ENCODE measurements around the gene CPEB4. TPM values are rescaled to one million over a fixed set of nuclear protein-coding genes. Genes with fewer than 3 reads are reported as not detected.

Gene CPEB4
- total and polyA plus RNA-seq, 2 of the 8 experiments (the other 6 are each of a cell fraction or from before 2014, with no cell fraction given) = 8.4 to 13.4 TPM

DNA sequence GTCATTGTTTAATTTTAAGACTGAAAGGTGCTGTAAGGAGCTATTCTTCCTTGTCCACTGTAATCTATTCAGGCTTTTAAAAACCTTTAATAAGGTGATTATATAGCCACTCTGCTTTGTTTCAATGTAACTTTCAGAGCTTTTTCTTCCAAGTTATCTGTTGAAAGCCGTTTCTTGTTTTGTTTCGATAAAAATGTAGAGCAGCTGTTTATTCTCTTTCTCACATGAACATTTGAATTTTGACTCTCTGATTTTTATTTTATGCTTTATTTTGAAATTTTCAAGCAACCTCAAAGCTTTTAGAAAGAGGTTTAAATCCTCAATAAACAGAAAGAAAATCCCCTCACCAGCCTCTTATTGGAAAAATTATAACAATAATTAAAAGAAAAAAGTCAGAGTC lies 47.2 kb downstream of the CPEB4 start:
- POLR2A ChIA-PET (ENCODE audit: partially characterized antibody) = interaction anchor here (3.2 kb wide), 1 partner anchor 29 kb away, joined by 9 read pairs; no protein-coding TSS in a partner anchor
- no peak for FAIRE-seq
- TF ChIP-seq RFX5 (IDR thresholded peaks at IDR 0.05; ENCODE audit: borderline replicate concordance, low read depth, low read length) (no peak), TEAD4 (IDR thresholded peaks at IDR 0.05; ENCODE audit: low read depth, low read length) (no peak)

More for the DNA sequence above, 47.2 kb downstream of the CPEB4 start:
- no peak overlapping the region for H2AFZ ChIP-seq (ENCODE audit: low read length)
- no peak overlapping the region for H3K18ac ChIP-seq (ENCODE audit: extremely low read depth, low read length)
- H2AK5ac ChIP-seq (ENCODE audit: low read depth, low read length) = no peak overlapping the region
- no peaks in the 10 kb centered on the region for H3K9me3 ChIP-seq (ENCODE audit: insufficient read depth in 2 of 2, low read depth in 1 of 2, low read length in 1 of 2)
- H2BK20ac ChIP-seq (ENCODE audit: low read length) = no peak overlapping the region
- CTCF ChIA-PET (ENCODE audit: partially characterized antibody) = interaction anchor here (1.4 to 1.9 kb wide), 2 partner anchors 10 to 28 kb away, joined by 3 to 10 read pairs; no protein-coding TSS in a partner anchor
- H4K91ac ChIP-seq (replicated peaks; ENCODE audit: insufficient read length, low read length) = no peak overlapping the region
- no peaks in the 10 kb centered on the region for H3K79me2 ChIP-seq (ENCODE audit: control insufficient read depth in 1 of 2, insufficient read depth in 2 of 2, low read length in 2 of 2)
- H2BK12ac ChIP-seq (ENCODE audit: low read depth, low read length) = no peak overlapping the region
- no peaks in the 10 kb centered on the region for H4K20me1 ChIP-seq (replicated peaks in 1 of 2; ENCODE audit: control insufficient read depth in 1 of 2, insufficient read depth in 2 of 2, low read length in 2 of 2)
- H3K36me3 ChIP-seq (ENCODE audit: control insufficient read depth in 2 of 4, insufficient read depth in 4 of 4, low read length in 3 of 4) = no peaks in the 10 kb centered on the region
- H3K79me1 ChIP-seq (ENCODE audit: low read depth, low read length) = no peaks in the 10 kb centered on the region
- no peak overlapping the region for H2BK120ac ChIP-seq (replicated peaks; ENCODE audit: low read depth, low read length)
- no peaks in the 10 kb centered on the region for H3K27me3 ChIP-seq (replicated peaks in 1 of 4; ENCODE audit: control insufficient read depth in 3 of 4, extremely low read depth in 1 of 4, insufficient read depth in 3 of 4, low read length in 3 of 4)
- H3K23me2 ChIP-seq (ENCODE audit: low read depth, low read length) = no peaks in the 10 kb centered on the region
- no peak overlapping the region for H3K56ac ChIP-seq (replicated peaks; ENCODE audit: insufficient read length, low read depth, low read length)
- no peak overlapping the region for H3K4me2 ChIP-seq (ENCODE audit: insufficient read depth in 1 of 2, low read depth in 2 of 2, low read length in 2 of 2)
- H2BK5ac ChIP-seq (ENCODE audit: low read depth, low read length) = no peak overlapping the region
- H2BK15ac ChIP-seq (ENCODE audit: low read length) = no peak overlapping the region
- no peak overlapping the region for H3K27ac ChIP-seq (ENCODE audit: low read depth, low read length)
- H3K4ac ChIP-seq (replicated peaks; ENCODE audit: insufficient read length, low read depth, low read length) = no peak overlapping the region
- WGBS, 2 experiments (ENCODE audit: extremely low coverage in 1 of 2, insufficient coverage in 1 of 2, insufficient read length in 1 of 2, insufficient replicate concordance in 2 of 2, low coverage in 1 of 2, low lambda C conversion rate in 2 of 2, missing lambda C conversion rate in 1 of 2) = 85% methylated on average over 2 of the region's 2 CpGs; no CpG with 5 or more reads in 1 of the 2 experiments
- no peak overlapping the region for H3K4me3 ChIP-seq (ENCODE audit: extremely low read depth in 1 of 4, insufficient read depth in 2 of 4, low read depth in 3 of 4, low read length in 4 of 4)
- DNase-seq (ENCODE audit: low read depth in 1 of 2, low spot score in 2 of 2) = no peak
- H3K9ac ChIP-seq (replicated peaks in 1 of 4; ENCODE audit: extremely low read depth in 1 of 4, low read depth in 3 of 4, low read length in 3 of 4) = no peak overlapping the region
- no peak overlapping the region for H3K23ac ChIP-seq (ENCODE audit: insufficient read length)
- H4K8ac ChIP-seq (ENCODE audit: extremely low read depth, insufficient read depth, low read length) = no peak overlapping the region
- no peak overlapping the region for H3K14ac ChIP-seq (ENCODE audit: insufficient read length)
- no peak overlapping the region for H4K5ac ChIP-seq (ENCODE audit: insufficient read length, low read depth, low read length)
- peaks cover 0 to 7% (median 2%) of the 10 kb centered on the region in 4 experiments; a peak in 2 of 7 replicates for H3K4me1 ChIP-seq (replicated peaks in 1 of 4; ENCODE audit: control insufficient read depth in 3 of 4, insufficient read depth in 4 of 4, low read length in 3 of 4)

Data from H1 (cell line).